ES-I3 (cell line): ENCODE data around the gene SLC25A42.

ENCODE experiments used
- H3K36me3 ChIP-seq: 2 replicates; pipeline ENCODE4 v1.6.1; 2013; ENCODE audit warnings: mild to moderate bottlenecking, low read length, control low read depth, moderate library complexity; ENCODE audit not compliant: insufficient read depth
- H3K4me1 ChIP-seq: 2 replicates; pipeline ENCODE4 v1.6.1; 2013; ENCODE audit warnings: mild to moderate bottlenecking, control low read depth, low read length; ENCODE audit not compliant: insufficient read depth
- H3K9ac ChIP-seq: 2 replicates; pipeline ENCODE4 v1.6.1; 2013; ENCODE audit warnings: low read depth, mild to moderate bottlenecking, low read length, moderate library complexity
- H3K9me3 ChIP-seq: 2 replicates; pipeline ENCODE4 v1.6.1; 2013; ENCODE audit warnings: mild to moderate bottlenecking, low read length, moderate library complexity; ENCODE audit not compliant: control insufficient read depth, insufficient read depth

Gene SLC25A42

DNA sequence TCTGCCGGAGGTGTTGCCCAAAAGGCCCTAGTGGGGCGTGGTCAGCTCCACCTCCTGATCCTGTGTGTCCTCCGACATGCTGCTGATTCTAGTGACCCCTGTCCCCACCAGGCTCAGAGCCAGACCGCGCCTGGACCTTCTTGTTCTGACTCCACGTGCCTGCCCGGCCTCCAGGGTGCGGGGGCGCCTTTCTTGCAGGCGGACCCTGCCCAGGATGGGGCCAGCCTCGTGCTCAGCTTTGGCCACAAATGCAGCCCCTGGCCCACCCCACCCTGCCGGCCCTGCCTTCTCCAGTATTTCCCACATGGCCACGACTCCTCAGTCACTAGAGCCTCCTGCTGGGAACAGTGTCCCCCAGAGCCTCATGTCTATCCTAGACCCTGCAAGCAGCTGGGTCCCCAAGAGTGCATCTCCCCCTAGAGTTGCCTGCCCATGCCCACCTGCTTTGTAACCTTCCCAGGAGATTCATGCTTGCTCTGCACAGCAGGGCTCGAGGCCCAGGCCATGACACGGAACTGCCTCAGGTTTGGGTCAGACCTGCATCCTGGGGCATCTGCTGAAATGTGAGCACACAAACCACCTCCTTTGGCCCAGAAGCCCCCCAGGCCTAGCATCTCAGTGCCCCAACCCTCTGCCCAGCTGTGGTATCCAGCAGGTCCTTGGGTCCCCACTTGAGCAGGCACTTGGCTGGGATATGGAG, 47.5 kb downstream of the SLC25A42 start:
- Histone ChIP-seq H3K9ac (peak overlapping the region; percentile 22; the same call in 1 of the 2 replicates), H3K4me1 (0 out of 2 replicates have a peak, but pooled peaks cover 7% of the 10 kb centered on the region), H3K9me3 (no peaks in the 10 kb centered on the region), H3K36me3 (no peaks in the 10 kb centered on the region)

DNA sequence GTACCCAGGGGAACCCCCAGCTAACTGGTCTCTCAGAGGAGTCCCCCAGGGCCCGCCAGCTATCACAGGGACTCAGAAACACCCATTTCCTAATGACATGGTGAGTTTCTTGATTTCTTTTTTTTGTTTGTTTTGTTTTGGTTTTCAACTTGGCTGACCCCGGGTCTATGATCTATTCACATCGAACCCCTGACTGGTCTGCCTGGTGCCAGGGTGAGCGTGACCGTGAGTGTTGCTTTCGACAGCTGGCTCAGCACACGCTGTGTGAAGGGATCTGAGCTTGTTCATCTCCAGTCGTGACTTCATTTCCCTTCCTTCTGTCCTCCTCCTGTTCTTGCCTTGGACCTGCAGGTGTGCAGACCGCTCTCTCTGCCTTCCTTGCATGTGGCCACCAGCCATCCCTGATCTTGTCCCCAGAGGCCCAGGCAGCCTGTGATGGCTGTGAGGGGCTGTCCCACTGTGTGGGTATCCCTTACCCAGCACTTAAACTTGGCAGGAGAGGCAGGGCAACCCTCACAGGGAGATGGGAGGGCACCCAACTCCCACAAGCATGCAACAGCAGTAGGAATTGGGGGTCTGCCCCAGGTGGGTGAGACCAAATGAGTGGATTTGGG, 48.3 kb downstream of the SLC25A42 start:
- H3K9ac ChIP-seq = no peak overlapping the region
- H3K9me3 ChIP-seq = no peaks in the 10 kb centered on the region
- H3K36me3 ChIP-seq = no peaks in the 10 kb centered on the region
- H3K4me1 ChIP-seq = 0 out of 2 replicates have a peak, but pooled peaks cover 7% of the 10 kb centered on the region

DNA sequence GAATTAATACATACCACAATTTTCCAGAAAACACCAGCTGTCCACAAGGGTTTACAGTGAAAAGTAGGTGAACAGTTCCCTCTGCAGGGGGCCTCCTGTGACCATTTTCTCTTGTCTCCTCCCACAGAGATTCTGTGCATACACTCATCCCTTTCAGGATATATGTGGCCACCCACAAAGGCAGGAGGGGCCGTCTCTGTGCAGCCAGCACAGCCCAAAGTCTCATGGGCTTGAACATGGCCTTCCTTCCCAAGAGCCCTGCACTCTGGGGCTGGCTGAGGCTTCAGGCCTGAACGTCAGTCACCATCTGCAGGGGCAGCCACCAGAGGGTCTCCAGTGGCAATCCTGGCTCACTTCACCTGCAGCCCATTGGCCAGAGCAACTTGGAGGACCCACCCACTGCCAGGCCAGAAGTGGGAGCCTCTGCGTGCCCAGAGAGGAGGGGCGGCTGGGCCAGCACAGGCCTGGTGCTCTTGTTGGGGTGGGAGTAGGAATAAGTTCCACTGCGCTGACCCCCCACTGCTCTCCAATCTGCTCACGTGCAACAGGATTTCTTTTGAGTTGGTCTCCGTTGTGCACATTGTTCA, 49.3 kb downstream of the SLC25A42 start:
- no peak overlapping the region for H3K9ac ChIP-seq
- H3K36me3 ChIP-seq = no peaks in the 10 kb centered on the region
- H3K9me3 ChIP-seq = no peaks in the 10 kb centered on the region
- 0 out of 2 replicates have a peak, but pooled peaks cover 7% of the 10 kb centered on the region for H3K4me1 ChIP-seq

DNA sequence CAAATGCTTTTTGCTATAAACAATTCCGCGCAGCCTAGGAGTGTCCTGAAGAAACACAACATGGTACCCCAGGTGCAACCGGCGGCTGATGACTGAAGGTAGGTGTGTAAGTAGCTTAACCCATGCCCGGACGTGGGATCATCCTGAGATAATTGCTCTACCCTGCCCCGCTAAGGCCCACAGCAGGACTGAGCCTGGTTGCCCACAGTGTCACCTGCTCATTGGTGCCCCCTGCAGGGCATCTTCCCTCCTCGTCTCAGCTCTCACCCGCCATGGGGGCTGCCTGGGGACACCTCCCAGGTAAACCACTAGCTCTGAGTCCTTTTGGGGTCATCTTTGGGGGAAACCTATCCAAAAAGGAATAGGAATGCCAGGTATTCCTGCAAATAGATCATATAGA, 52.2 kb downstream of the SLC25A42 start:
- Histone ChIP-seq H3K4me1 (peaks cover 11% of the 10 kb centered on the region; the same call in 1 of the 2 replicates), H3K9ac (no peak overlapping the region), H3K9me3 (no peaks in the 10 kb centered on the region), H3K36me3 (no peaks in the 10 kb centered on the region)

DNA sequence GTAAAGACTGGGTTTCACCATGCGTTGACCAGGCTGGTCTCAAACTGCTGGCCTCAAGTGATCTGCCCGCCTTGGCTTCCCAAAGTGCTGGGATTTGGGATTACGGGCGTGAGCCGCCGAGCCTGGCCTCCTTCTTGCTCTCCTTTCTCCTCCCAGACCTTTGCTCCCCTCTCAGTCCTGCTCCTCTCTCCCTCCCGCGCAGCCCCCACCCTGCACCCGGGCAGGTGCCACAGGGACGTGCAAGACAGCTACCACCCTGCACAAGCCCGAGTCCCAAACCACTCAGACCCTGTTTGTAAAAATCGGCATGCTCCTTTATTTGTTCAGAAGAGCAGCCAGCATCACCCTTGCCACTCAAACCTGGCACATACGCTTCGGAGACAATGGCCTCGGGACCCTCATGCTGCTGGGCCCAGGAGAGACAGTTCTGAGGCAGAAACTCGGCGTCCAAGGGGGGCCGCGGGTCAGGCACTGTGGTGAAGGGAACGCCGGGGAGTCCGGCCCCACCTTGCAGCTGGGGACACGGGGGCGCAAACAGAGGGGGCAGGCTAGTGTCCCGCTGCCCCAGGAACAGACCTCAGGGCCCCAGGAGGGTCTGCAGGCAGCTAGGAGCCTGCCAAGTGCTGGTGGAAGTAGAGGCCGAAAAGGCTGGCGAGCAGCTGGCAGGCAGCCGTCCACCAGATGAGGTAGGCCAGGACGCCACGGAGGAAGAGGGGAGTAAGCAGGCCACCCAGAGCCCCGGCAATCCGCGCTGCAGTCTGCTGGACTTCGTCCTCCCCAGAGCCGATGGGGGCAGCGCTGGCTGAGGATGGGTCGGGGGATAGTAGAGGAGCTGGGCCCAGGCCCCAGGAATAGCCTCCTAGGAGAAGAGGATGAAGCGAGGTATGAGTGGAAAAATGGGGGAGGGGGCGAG, 55.8 kb downstream of the SLC25A42 start:
- Histone ChIP-seq H3K9ac (no peak overlapping the region), H3K4me1 (peaks cover 4% of the 10 kb centered on the region; the same call in 1 of the 2 replicates), H3K9me3 (peaks cover 11% of the 10 kb centered on the region; the same call in 1 of the 2 replicates), H3K36me3 (no peaks in the 10 kb centered on the region)

DNA sequence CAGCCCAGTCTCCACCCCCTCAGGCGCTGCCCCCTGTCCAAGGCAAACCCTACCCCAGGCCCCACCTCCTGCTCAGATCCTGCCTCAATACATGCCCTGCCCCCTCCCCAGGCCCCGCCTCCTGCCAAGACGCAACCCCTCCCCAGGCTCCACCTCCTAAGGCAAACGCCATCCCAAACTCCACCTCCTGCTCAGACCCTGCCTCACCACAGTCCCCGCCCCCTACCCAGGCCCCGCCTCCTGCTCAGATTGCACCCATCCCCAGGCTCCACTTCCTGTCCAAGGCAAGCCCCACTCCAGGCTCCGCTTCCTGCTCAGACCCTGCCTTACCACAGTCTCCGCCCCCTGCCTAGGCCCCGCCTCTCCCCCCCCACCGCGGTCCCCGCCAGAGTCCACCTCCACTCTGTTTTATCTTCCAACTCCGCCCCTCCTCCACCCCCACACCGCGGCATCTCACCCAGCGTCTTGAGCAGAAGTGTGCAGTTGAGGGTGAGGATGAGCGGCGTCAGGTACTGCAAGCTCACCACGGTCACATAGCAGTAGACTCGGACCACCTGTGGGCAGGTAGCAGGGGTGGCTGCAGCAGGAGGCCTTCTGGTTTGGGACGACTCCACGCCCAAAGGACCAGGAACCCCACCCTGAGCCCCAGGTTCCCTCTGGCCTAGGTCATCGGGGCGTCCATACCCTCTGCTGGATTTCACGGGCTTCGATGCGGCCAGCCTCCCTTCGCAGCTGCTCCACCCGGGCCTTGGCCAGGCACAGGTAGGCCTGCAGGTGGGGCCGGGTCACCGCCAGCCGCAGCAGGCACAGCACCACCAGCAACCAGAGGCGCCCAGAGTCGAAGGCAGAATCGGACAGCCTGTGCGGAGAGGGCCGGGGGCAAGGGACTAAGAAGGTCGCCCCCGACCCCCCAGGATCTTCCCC, 56.8 kb downstream of the SLC25A42 start:
- Histone ChIP-seq H3K9me3 (peaks cover 11% of the 10 kb centered on the region; the same call in 1 of the 2 replicates), H3K4me1 (peaks cover 4% of the 10 kb centered on the region; the same call in 1 of the 2 replicates), H3K36me3 (no peaks in the 10 kb centered on the region), H3K9ac (peak overlapping the region; percentile 58; the same call in 1 of the 2 replicates)

DNA sequence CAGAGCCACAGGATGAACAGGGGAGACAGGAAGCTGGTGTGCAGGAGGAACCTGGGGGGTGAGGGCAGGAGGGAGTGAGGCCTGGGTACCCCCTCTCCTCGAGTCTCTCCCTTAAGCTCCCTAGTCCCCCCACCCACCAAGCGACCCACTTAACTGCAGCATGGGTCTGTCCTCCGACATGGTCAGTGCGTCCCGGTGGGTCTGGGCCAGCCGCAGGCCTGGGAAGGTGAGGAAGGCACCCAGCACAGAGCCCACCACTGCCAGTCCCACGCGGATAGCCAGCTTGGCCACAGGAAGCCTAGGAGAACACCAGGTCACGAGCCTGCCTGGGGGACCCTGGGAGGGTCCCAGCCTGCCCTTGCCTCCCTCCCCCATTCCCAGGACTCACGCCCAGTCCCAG, 57.6 kb downstream of the SLC25A42 start:
- H3K4me1 ChIP-seq = peaks cover 4% of the 10 kb centered on the region; the same call in 1 of the 2 replicates
- H3K9me3 ChIP-seq = peaks cover 11% of the 10 kb centered on the region; the same call in 1 of the 2 replicates
- H3K9ac ChIP-seq = peak overlapping the region; percentile 58; the same call in 1 of the 2 replicates
- H3K36me3 ChIP-seq = no peaks in the 10 kb centered on the region

DNA sequence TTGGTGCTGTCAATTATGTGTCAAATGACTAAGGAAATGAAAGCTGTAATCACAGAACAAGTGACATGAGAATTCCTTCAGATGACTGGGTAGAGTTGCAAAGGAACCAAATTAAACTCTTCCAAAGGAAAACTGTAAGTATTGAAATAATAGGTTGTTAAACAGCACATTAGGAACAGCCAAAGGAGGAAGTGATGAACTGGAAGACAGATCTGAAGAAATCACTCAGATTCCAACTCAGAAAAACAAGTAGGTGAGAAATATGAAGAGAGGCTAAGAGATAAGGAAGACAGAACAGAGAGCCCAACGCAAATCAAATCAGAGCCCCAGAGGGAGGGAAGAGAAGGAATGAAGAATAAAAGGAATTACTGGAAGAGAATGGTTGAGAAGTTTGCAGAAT, 59.1 kb downstream of the SLC25A42 start:
- H3K9ac ChIP-seq = no peak overlapping the region
- peaks cover 11% of the 10 kb centered on the region; the same call in 1 of the 2 replicates for H3K9me3 ChIP-seq
- no peaks in the 10 kb centered on the region for H3K36me3 ChIP-seq
- H3K4me1 ChIP-seq = peaks cover 4% of the 10 kb centered on the region; the same call in 1 of the 2 replicates

DNA sequence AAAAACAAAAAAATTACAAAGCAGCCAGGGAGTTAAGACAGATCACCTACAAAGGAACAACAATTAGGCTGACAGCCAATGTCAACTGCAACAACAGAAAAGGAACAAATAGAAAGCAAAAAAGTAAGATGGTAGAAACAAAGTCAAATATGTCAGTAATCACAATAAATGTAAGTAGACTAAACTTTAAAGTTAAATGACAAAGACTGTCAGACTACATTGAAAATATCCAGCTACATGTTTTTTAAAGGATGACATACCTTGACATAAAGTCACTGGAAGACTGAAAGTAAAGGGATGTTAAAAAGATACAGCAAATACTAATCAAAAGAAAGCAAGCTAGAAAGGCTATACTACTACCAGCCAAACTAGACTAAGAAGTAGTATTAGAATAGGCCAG, 59.6 kb downstream of the SLC25A42 start:
- peaks cover 11% of the 10 kb centered on the region; the same call in 1 of the 2 replicates for H3K9me3 ChIP-seq
- H3K9ac ChIP-seq = no peak overlapping the region
- peaks cover 4% of the 10 kb centered on the region; the same call in 1 of the 2 replicates for H3K4me1 ChIP-seq
- H3K36me3 ChIP-seq = no peaks in the 10 kb centered on the region

DNA sequence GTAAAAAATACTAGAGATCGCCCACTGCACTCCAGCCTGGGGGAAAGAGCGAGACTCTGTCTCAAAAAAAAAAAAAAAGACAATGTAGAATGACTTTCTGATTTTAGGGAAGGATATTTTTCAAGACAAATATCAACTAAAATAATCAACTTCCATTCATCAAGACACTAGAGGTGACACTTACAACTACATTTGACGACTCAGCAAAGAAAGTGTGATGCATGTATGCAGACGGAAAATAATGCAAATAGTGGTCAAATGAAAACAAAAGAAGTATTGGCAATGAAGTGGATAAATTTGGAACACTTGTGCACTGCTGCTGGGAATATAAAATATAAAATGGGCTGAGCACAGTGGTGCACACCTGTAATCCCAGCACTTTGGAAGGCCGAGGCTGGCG, 62.3 kb downstream of the SLC25A42 start:
- no peaks in the 10 kb centered on the region; the same call in 1 of the 2 replicates for H3K36me3 ChIP-seq
- peaks cover 11% of the 10 kb centered on the region; the same call in 1 of the 2 replicates for H3K9me3 ChIP-seq
- no peak overlapping the region for H3K9ac ChIP-seq
- no peaks in the 10 kb centered on the region for H3K4me1 ChIP-seq

DNA sequence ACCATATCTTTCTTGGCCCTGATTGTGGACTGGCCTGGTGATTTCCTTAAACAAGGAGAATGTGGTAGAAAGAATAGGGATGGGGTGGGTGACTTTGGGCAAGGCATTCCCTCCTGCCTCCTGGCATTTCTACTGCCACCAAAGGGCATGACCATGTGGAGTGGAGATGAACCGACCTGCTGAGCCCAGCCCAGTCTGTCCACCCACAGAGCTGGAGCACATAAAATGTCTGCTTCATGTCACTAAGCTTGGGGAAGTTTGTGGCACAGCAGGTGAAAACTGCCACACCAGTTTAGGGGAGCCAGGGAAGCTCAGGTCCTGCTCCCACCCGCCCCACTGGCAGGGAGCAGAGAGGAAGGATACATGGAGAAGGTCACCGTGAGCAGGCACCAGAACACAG, 68.2 kb downstream of the SLC25A42 start:
- Histone ChIP-seq H3K9ac (no peak overlapping the region), H3K36me3 (no peaks in the 10 kb centered on the region; the same call in 1 of the 2 replicates), H3K9me3 (no peaks in the 10 kb centered on the region), H3K4me1 (no peaks in the 10 kb centered on the region)

DNA sequence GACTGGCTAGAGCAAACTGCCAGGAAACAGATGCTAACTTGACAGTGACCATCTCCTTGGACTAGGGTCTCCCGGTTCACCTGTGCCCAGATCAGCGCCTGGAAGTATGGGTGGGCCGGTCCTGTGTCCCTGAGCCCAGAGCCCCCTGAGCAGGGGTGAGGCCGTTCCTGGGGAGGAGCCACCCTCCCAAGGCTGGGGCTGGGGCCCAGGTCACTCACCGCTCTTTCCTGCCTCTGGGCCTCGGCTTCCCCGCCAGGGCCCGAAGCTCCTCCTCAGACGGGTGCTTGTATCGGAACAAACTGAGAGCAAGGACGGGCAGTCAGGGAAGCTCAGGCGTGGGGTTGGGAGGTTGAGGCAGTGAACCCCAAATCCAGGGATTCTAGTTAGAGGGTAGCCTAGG, 69.1 kb downstream of the SLC25A42 start:
- Histone ChIP-seq H3K4me1 (no peaks in the 10 kb centered on the region), H3K36me3 (no peaks in the 10 kb centered on the region; the same call in 1 of the 2 replicates), H3K9me3 (no peaks in the 10 kb centered on the region), H3K9ac (no peak overlapping the region)

DNA sequence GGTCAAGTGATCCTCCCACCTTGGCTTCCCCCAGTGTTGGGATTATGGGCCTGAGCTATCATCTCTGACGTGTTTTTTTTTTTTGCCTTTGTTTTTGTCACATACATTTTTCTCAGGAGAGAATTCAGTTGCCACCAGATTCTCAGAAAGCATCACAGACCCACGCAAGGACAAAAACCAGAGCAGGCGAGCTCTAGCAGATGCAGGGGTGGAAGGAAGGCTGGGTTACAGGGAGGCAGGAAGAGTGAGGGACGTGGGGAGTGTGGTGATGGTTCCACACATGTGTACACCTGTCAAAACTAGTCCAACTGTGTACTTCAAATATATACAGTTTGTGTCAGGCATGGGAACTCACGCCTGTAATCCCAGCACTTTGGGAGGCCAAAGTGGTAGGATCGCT, 70.2 kb downstream of the SLC25A42 start:
- no peak overlapping the region for H3K9ac ChIP-seq
- no peaks in the 10 kb centered on the region for H3K9me3 ChIP-seq
- H3K4me1 ChIP-seq = no peaks in the 10 kb centered on the region
- H3K36me3 ChIP-seq = no peaks in the 10 kb centered on the region; the same call in 1 of the 2 replicates
